Sigmoid colon (tissue), 7 donors: ENCODE measurements around the gene ZNF207. TPM values are rescaled to one million over a fixed set of nuclear protein-coding genes. Genes with fewer than 3 reads are reported as not detected.
A peak's percentile ranks its signal among the peaks of the same experiment; 100 is the strongest.

Source experiments
- DNase-seq: peaks from one replicate; pipeline ENCODE4 v3.0.0-alpha.2; 2019
- H3K27ac ChIP-seq, 4 donors: fragments of 200-600 bp; sonication (generic); one replicate each; pipeline ENCODE4 v1.5.1; 2016 to 2019; ENCODE audit warnings: mild to moderate bottlenecking in 1 of 4
- H3K27me3 ChIP-seq, 3 donors: fragments of 200-600 bp; sonication (generic); one replicate each; pipeline ENCODE4 v1.5.1; 2019; ENCODE audit warnings: mild to moderate bottlenecking in 1 of 3
- H3K36me3 ChIP-seq, 4 donors: fragments of 200-600 bp; sonication (generic); one replicate each; pipeline ENCODE4 v1.5.1; 2016 to 2019
- H3K4me1 ChIP-seq, 4 donors: fragments of 200-600 bp; sonication (generic); one replicate each; pipeline ENCODE4 v1.5.1; 2017 to 2019
- H3K4me3 ChIP-seq, 4 donors: fragments of 200-600 bp; sonication (generic); one replicate each; pipeline ENCODE4 v1.5.1; 2017 to 2019; ENCODE audit warnings: mild to moderate bottlenecking in 2 of 4, moderate library complexity in 1 of 4
- H3K9me3 ChIP-seq, 4 donors: fragments of 200-600 bp in 3 of 4; sonication (generic) in 3 of 4; one replicate each; pipeline versions ENCODE4 v1.5.1 to v1.6.1; 2013 to 2019
- EP300 ChIP-seq, 4 donors: sonication (generic); formaldehyde crosslinking; IDR thresholded peaks; one replicate each; pipeline ENCODE4 v1.6.1; 2017; ENCODE audit warnings: antibody characterized with exemption in 4 of 4
- POLR2A ChIP-seq, 2 donors: fragments of 450-650 bp; IDR thresholded peaks; one replicate each; pipeline ENCODE4 v1.6.1; 2016; ENCODE audit warnings: antibody characterized with exemption in 2 of 2, mild to moderate bottlenecking in 2 of 2, moderate library complexity in 2 of 2
- POLR2AphosphoS5 ChIP-seq, 4 donors: sonication (generic); formaldehyde crosslinking; IDR thresholded peaks; one replicate each; pipeline ENCODE4 v1.6.1; 2017; ENCODE audit warnings: antibody characterized with exemption in 4 of 4
- WGBS, 2 donors: extraction: QIAGEN DNeasy Blood & Tissue Kit; methylation state at CpG; one replicate each; pipeline ENCODE4 v1.1.7; 2013; 5-methylcytosine and 5-hydroxymethylcytosine counted together
- intact Hi-C: fragments of 100-400 bp; cut with DNase I; formaldehyde crosslinking; loops from one replicate; pipeline ENCODE4 v1.15.1; 2023
- polyA plus RNA-seq, 3 donors: library from polyadenylated mRNA; stranded (reverse); fragments of 200-250 nt; gene quantifications; one replicate each; pipeline ENCODE4 v1.2.3, GENCODE V29; 2013
- total RNA-seq, 4 donors: library from RNA; depleted of rRNA; stranded (reverse); fragments of >200 nt; gene quantifications; one replicate each; pipeline ENCODE4 v1.1.0, GENCODE V29; 2016
- TF ChIP-seq, protein P1 (sequence below), 4 experiments: fragments of 450-650 bp in 3 of 4; fragments of 200-600 bp in 1 of 4; IDR thresholded peaks; one replicate each; pipeline ENCODE4 v1.5.1; 2016 to 2019; ENCODE audit warnings: antibody characterized with exemption in 4 of 4, mild to moderate bottlenecking in 3 of 4, moderate library complexity in 2 of 4
- donor health status: healthy with polysubstance abuse.
- donor health status: Bipolar disorder and iron deficiency.
- donor health status: healthy.

Gene ZNF207
- total and polyA plus RNA-seq, 7 donors: 61.9 to 132 (median 100) TPM

DNA sequence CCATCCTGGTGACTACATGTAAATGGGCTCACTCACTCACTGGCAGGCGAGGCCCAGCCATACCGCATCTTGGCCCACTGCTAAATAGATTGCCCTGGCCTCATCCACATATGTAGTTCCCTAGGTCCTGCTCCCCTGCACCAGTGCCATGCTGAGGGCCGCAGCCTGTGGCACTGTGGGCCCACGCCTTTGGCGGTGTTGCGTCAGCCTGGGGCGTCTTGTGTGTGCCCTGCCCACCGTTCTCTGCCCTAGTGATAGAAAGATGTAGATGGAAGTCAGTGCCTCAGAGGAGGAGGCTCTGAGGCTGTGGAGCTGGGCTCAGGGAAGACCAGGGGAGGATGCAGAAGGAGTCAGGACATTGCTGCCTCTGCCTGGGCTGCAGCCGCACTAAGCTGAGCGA lies 26.9 kb upstream of the ZNF207 start:
- H3K27ac ChIP-seq: no peak overlapping the region
- intact Hi-C loops: no loop called here
- WGBS, 2 donors: 94 to 96% methylated on average over 10 of the region's 10 CpGs
- H3K27me3 ChIP-seq: no peaks in the 10 kb centered on the region
- H3K36me3 ChIP-seq: no peaks in the 10 kb centered on the region
- TF ChIP-seq POLR2A (IDR thresholded peaks at IDR 0.05): no peak
- TF ChIP-seq, protein P1, sequence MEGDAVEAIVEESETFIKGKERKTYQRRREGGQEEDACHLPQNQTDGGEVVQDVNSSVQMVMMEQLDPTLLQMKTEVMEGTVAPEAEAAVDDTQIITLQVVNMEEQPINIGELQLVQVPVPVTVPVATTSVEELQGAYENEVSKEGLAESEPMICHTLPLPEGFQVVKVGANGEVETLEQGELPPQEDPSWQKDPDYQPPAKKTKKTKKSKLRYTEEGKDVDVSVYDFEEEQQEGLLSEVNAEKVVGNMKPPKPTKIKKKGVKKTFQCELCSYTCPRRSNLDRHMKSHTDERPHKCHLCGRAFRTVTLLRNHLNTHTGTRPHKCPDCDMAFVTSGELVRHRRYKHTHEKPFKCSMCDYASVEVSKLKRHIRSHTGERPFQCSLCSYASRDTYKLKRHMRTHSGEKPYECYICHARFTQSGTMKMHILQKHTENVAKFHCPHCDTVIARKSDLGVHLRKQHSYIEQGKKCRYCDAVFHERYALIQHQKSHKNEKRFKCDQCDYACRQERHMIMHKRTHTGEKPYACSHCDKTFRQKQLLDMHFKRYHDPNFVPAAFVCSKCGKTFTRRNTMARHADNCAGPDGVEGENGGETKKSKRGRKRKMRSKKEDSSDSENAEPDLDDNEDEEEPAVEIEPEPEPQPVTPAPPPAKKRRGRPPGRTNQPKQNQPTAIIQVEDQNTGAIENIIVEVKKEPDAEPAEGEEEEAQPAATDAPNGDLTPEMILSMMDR (IDR thresholded peaks at IDR 0.05): no peak
- TF ChIP-seq EP300 (IDR thresholded peaks at IDR 0.05): no peak
- no peak for TF ChIP-seq POLR2AphosphoS5 (IDR thresholded peaks at IDR 0.05)
- no peak for DNase-seq
- no peaks in the 10 kb centered on the region for H3K9me3 ChIP-seq
- H3K4me1 ChIP-seq: peaks cover 0 to 12% (median 9%) of the 10 kb centered on the region in 4 donors
- H3K4me3 ChIP-seq: no peak overlapping the region

DNA sequence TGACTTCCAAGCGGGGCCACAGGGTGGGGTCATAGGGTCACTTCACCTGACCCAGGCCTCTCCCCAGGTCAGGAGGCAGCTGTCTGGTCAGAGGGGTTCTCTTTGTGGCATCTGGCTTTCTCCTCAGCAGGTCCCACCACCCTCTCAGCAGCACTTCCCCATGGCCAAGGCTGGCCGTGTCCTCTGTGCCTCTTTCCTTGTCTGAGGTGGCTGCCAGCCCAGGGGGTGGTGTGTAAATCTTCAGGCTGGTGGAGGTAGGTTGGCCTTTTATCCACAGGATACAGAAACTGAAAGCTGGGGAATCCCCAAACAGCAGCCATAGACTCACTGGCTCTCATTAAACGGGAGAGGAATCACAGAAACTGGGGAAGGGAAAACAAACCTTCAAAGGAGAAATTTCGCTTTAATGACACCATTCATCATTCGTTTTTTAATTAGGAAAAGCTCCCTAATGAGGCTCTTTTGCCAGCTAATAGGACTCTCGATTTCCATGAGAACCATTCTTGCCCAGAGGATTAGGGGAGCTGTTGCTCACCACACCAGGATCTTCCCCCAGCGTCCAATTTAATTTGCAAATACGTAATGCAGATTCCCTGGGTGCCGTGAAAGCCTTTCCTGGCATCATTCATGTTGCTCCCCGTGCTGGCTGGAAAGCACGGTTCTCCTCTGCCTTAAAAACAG lies 26.0 kb upstream of the ZNF207 start:
- peak overlapping the region in 3 of 4 donors; percentile 51 to 74 (median 51) for H3K27ac ChIP-seq
- 14 to 37% methylated on average over 11 of the region's 11 CpGs for WGBS, 2 donors
- H3K4me1 ChIP-seq: peaks cover 0 to 12% (median 9%) of the 10 kb centered on the region in 4 donors
- H3K36me3 ChIP-seq: no peaks in the 10 kb centered on the region
- intact Hi-C loops: no loop called here
- H3K9me3 ChIP-seq: no peaks in the 10 kb centered on the region
- H3K4me3 ChIP-seq: peak overlapping the region in 3 of 4 donors; percentile 23 to 37 (median 27)
- no peaks in the 10 kb centered on the region for H3K27me3 ChIP-seq
- no peak for TF ChIP-seq EP300 (IDR thresholded peaks at IDR 0.05)
- TF ChIP-seq, protein P1 (IDR thresholded peaks at IDR 0.05): no peak
- no peak for TF ChIP-seq POLR2A (IDR thresholded peaks at IDR 0.05)
- TF ChIP-seq POLR2AphosphoS5 (IDR thresholded peaks at IDR 0.05): no peak
- DNase-seq: no peak

DNA sequence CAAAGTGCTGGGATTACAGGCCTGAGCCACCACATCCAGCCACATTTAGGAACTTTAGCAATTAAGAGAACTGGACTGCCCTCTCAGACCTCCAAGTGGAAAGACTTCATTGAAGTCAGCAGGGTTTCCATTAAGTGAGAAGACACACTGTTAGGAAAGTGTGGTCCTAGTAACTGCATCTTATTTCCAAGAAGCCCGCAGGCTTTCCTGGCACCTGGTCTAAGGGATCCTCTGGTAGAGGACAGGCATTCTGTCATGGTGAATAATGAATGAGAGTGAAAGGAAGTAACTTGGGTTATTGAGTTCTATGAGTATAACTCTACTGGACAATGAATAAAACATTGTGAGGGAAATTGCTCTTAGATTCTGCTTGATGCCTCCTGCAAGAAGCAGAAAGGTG lies 22.0 kb upstream of the ZNF207 start:
- DNase-seq: no peak
- Histone ChIP-seq H3K9me3 (no peaks in the 10 kb centered on the region), H3K36me3 (peaks cover 0 to 21% (median 0%) of the 10 kb centered on the region in 4 donors), H3K4me3 (no peak overlapping the region), H3K27me3 (no peaks in the 10 kb centered on the region), H3K27ac (no peak overlapping the region), H3K4me1 (peaks cover 0 to 12% (median 9%) of the 10 kb centered on the region in 4 donors)
- intact Hi-C loops: no loop called here
- 98% methylated on average over 1 of the region's 1 CpG for WGBS, 2 donors
- no peak for TF ChIP-seq POLR2A (IDR thresholded peaks at IDR 0.05)
- TF ChIP-seq, protein P1 (IDR thresholded peaks at IDR 0.05): no peak

DNA sequence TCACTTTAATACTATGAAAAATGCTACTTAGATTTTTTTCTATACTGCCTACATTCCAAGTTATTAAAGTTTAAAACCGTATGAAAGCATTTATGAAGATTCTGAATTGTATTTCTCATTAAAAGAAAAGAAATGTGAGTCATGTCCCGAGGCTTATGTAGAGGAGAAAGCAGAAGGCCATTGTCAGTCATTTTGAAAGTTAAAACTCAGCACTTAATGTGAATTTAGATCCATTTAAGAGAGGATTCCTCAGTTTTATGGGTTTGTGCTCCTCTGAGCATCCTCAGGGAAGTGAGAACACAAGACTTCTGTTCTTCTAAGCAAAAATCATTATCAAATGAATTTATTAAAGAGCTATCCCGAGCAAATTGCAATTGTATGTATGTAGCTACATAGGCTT lies 19.8 kb upstream of the ZNF207 start:
- no peaks in the 10 kb centered on the region for H3K9me3 ChIP-seq
- WGBS, 2 donors: 79 to 80% methylated on average over 3 of the region's 3 CpGs
- H3K27me3 ChIP-seq: no peaks in the 10 kb centered on the region
- TF ChIP-seq POLR2AphosphoS5 (IDR thresholded peaks at IDR 0.05) (no peak), POLR2A (IDR thresholded peaks at IDR 0.05) (no peak), EP300 (IDR thresholded peaks at IDR 0.05) (no peak)
- TF ChIP-seq, protein P1 (IDR thresholded peaks at IDR 0.05): no peak
- no peak overlapping the region for H3K4me3 ChIP-seq
- no peak overlapping the region for H3K27ac ChIP-seq
- DNase-seq: no peak
- H3K36me3 ChIP-seq: peaks cover 0 to 43% (median 7%) of the 10 kb centered on the region in 4 donors
- no peaks in the 10 kb centered on the region for H3K4me1 ChIP-seq
- intact Hi-C loops: no loop called here
